H7 (cell line): ENCODE data around the gene FBXO39. TPM values are rescaled to one million over a fixed set of nuclear protein-coding genes. Genes with fewer than 3 reads are reported as not detected.
"Not testable (repeated sequence)": the region's sequence is repeated elsewhere in the genome, so short reads cannot be mapped to it uniquely, and the experiment has no call there.

Source experiments
- DNase-seq: peaks from one replicate; pipeline ENCODE4 v3.0.0; 2012
- H3K27me3 ChIP-seq: 2 replicates; pipeline ENCODE4 v1.6.0; 2011; ENCODE audit warnings: mild to moderate bottlenecking, low read length; ENCODE audit not compliant: control insufficient read depth, insufficient read depth
- H3K36me3 ChIP-seq: replicated peaks from 2 replicates; pipeline ENCODE4 v1.5.1; 2011; ENCODE audit warnings: low read length; ENCODE audit not compliant: control insufficient read depth, insufficient read depth
- H3K4me3 ChIP-seq: 2 replicates; pipeline ENCODE4 v1.5.1; 2011; ENCODE audit warnings: low read depth, mild to moderate bottlenecking, control low read depth, low read length, moderate library complexity; ENCODE audit not compliant: insufficient read depth
- total RNA-seq: library from RNA; depleted of rRNA; stranded (reverse); fragments of >200 nt; shearing (Covaris generic); gene quantifications from 2 replicates; pipeline ENCODE4 v1.2.3, GENCODE V29; 2014

FBXO39 gene
- total RNA-seq, 1 experiment from 2014 or later = not detected

- Histone ChIP-seq H3K27me3 (peaks cover 19% of the 10 kb centered on the region), H3K36me3 (no peaks in the 10 kb centered on the region), H3K4me3 (no peak overlapping the region)
- DNase-seq = no peak
These were observed 4.0 kb upstream of the FBXO39 start for GRCh38 chr17:6772016-6772415.

- not testable (repeated sequence) for H3K4me3 ChIP-seq, H3K36me3 ChIP-seq, DNase-seq
- peaks cover 19% of the 10 kb centered on the region for H3K27me3 ChIP-seq
These were observed 1.1 kb upstream of the FBXO39 start for GRCh38 chr17:6774906-6775305.

GRCh38 chr17:6779411-6779810, 3.4 kb downstream of the FBXO39 start:
- DNase-seq = no peak
- Histone ChIP-seq H3K27me3 (peaks cover 19% of the 10 kb centered on the region), H3K36me3 (no peaks in the 10 kb centered on the region), H3K4me3 (no peak overlapping the region)

- no peak overlapping the region for H3K4me3 ChIP-seq
- no peaks in the 10 kb centered on the region for H3K36me3 ChIP-seq
- DNase-seq = no peak
- peaks cover 18% of the 10 kb centered on the region for H3K27me3 ChIP-seq
These were observed 4.0 kb downstream of the FBXO39 start for GRCh38 chr17:6780001-6780400.

- Histone ChIP-seq H3K27me3 (peaks cover 10% of the 10 kb centered on the region), H3K4me3 (no peak overlapping the region), H3K36me3 (no peaks in the 10 kb centered on the region)
- no peak for DNase-seq
These were observed 4.9 kb downstream of the FBXO39 start for GRCh38 chr17:6780886-6781285.

- no peak overlapping the region for H3K4me3 ChIP-seq
- H3K36me3 ChIP-seq = no peaks in the 10 kb centered on the region
- H3K27me3 ChIP-seq = no peaks in the 10 kb centered on the region; the same call in none of the 2 replicates
These were observed 6.2 kb downstream of the FBXO39 start for GRCh38 chr17:6782244-6782643.

GRCh38 chr17:6786618-6787017, 10.6 kb downstream of the FBXO39 start:
- H3K4me3 ChIP-seq = no peak overlapping the region
- no peak for DNase-seq
- no peaks in the 10 kb centered on the region for H3K36me3 ChIP-seq
- no peaks in the 10 kb centered on the region for H3K27me3 ChIP-seq

More at GRCh38 chr17:6782244-6782643, 6.2 kb downstream of the FBXO39 start:
- DNase-seq = no peak

- Histone ChIP-seq H3K27me3 (no peaks in the 10 kb centered on the region), H3K36me3 (no peaks in the 10 kb centered on the region), H3K4me3 (no peak overlapping the region)
- no peak for DNase-seq
These were observed 11.2 kb downstream of the FBXO39 start for GRCh38 chr17:6787081-6787693.

- no peak for DNase-seq
- Histone ChIP-seq H3K36me3 (no peaks in the 10 kb centered on the region), H3K4me3 (no peak overlapping the region), H3K27me3 (no peaks in the 10 kb centered on the region)
These were observed 13.1 kb downstream of the FBXO39 start for GRCh38 chr17:6789146-6789545.

- Histone ChIP-seq H3K27me3 (no peaks in the 10 kb centered on the region), H3K4me3 (no peak overlapping the region), H3K36me3 (no peaks in the 10 kb centered on the region)
- DNase-seq = no peak
These were observed 17.9 kb downstream of the FBXO39 start for GRCh38 chr17:6793748-6794493.

- H3K4me3 ChIP-seq = no peak overlapping the region
- DNase-seq = no peak
- no peaks in the 10 kb centered on the region for H3K27me3 ChIP-seq
- no peaks in the 10 kb centered on the region for H3K36me3 ChIP-seq
These were observed 20.2 kb downstream of the FBXO39 start for GRCh38 chr17:6796017-6796886.

- H3K36me3 ChIP-seq = no peaks in the 10 kb centered on the region
- DNase-seq = no peak
- no peaks in the 10 kb centered on the region for H3K27me3 ChIP-seq
- no peak overlapping the region for H3K4me3 ChIP-seq
These were observed 21.0 kb downstream of the FBXO39 start for GRCh38 chr17:6796887-6797490.

- H3K4me3 ChIP-seq = no peak overlapping the region
- no peak for DNase-seq
- no peaks in the 10 kb centered on the region for H3K36me3 ChIP-seq
- H3K27me3 ChIP-seq = no peaks in the 10 kb centered on the region
These were observed 21.8 kb downstream of the FBXO39 start for GRCh38 chr17:6797718-6798351.

- Histone ChIP-seq H3K4me3 (no peak overlapping the region), H3K27me3 (no peaks in the 10 kb centered on the region), H3K36me3 (no peaks in the 10 kb centered on the region)
- no peak for DNase-seq
These were observed 23.7 kb downstream of the FBXO39 start for GRCh38 chr17:6799738-6800137.
